HG02763 (cell line): ENCODE data around the gene CNPY2.
"Not testable (repeated sequence)": the region's sequence is repeated elsewhere in the genome, so short reads cannot be mapped to it uniquely, and the experiment has no call there.

ENCODE experiments used
- ATAC-seq: cut with Tn5 transposase; IDR thresholded peaks from one replicate; pipeline ENCODE4 v1.9.1; 2021; ENCODE audit warnings: mild to moderate bottlenecking, moderate library complexity; ENCODE audit not compliant: unreplicated experiment

Gene CNPY2

GRCh38 chr12:56299308-56299852 is 16.4 kb downstream of the CNPY2 start:
- ATAC-seq = no peak

DNA sequence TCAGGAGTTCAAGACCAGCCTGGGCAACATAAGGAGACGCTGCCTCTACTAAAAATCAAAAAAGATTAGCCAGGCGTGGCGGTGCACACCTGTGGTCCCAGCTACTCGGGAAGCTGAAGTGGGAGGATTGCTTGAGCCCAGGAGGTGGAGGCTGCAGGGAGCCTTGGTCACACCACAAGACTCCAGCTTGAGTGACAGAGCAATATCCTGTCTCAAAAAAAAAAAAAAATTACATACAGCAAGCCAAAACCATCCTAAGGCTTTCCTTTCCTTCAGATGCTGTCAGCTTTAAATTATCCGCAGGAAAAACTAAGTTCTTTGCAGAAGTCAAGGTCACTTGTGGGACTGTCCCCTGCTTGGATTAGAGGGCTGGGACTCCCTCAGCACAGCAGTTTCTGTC is 17.0 kb downstream of the CNPY2 start:
- ATAC-seq = no peak

- ATAC-seq = no peak
These were observed 18.4 kb downstream of the CNPY2 start for GRCh38 chr12:56297400-56297799.

DNA sequence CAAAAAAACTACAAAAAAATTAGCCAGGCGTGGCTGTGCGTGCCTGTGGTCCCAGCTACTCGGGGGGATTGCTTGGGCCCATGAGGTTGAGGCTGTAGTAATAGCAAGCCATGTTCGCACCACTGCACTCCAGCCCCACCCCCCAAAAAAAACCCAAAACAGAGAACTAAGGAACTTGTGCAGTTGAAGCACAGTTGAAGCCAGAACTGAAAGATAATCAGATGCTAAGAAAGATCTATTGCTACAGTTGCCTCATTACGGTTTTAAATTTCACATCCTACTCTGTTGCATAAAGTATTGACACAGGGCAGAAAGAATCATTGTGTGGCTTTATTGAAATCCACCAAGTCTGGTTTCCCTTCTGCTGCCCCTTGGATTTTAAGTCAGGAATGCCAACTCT is 19.5 kb downstream of the CNPY2 start:
- no peak for ATAC-seq

- ATAC-seq = no peak
These were observed 22.0 kb downstream of the CNPY2 start for GRCh38 chr12:56293795-56294194.

GRCh38 chr12:56288705-56289387 is 26.9 kb downstream of the CNPY2 start:
- ATAC-seq = no peak

- no peak for ATAC-seq
These were observed 29.6 kb downstream of the CNPY2 start for GRCh38 chr12:56286044-56286830.

GRCh38 chr12:56284263-56284662 is 31.5 kb downstream of the CNPY2 start:
- ATAC-seq = not testable (repeated sequence)

GRCh38 chr12:56282579-56282978 is 33.2 kb downstream of the CNPY2 start:
- ATAC-seq = no peak

- no peak for ATAC-seq
These were observed 33.8 kb downstream of the CNPY2 start for GRCh38 chr12:56282030-56282429.

DNA sequence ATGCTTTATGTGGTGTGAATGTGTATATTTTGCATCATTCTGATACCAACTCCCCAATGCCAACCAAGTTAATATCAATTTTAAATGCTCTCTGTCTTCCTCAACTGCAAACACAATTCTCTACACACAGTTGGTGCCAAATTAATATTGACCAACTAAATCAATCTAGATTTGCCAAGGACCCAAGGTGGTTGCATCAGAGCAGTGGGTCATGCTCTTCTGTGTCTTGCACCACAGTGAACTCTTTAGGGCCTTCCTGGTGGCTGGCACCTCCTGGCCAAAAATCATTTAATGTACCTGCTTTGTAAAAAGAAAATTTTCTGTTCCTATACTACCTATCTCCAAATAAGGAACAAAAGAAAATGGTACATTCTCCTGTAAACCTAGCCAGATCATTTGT is 34.9 kb downstream of the CNPY2 start:
- ATAC-seq = no peak

- ATAC-seq = no peak
These were observed 36.9 kb downstream of the CNPY2 start for GRCh38 chr12:56278905-56279304.

DNA sequence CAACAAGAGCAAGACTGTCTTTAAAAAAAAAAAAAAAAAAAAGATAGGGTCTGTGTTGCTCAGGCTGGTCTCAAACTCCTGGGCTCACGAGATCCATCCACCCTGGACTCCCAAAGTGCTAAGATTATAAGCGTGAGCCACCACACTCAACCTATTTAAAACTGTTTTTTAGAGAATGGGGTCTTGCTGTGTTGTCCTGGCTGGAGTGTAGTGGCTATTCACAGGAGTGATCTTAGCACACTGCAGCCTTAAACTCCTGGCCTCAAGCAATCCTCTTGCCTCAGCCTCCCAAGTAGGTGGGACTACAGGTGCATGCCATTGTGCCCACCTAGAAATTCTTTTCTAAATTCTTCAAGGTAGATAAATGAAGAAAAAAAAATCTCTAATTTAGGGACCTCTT is 41.5 kb downstream of the CNPY2 start:
- ATAC-seq = no peak

DNA sequence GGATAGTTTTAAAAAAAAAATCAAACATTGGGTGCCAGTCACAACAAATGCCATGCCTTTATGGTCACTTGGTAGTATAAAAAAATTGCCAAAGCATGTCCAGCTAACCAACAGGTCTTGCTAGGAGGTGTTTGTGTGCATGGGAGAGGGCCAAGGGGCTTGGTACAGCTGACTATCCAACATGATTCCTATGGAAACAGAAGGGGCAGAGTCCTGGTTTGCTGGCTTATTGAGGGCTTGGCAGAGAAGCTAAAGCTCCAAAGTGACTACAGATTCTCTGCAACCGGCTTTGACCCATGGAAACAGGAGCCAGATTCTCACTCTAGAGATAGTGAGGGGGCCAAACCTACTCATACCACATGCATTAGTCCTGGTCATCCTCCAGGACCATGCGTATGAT is 43.3 kb downstream of the CNPY2 start:
- not testable (repeated sequence) for ATAC-seq

DNA sequence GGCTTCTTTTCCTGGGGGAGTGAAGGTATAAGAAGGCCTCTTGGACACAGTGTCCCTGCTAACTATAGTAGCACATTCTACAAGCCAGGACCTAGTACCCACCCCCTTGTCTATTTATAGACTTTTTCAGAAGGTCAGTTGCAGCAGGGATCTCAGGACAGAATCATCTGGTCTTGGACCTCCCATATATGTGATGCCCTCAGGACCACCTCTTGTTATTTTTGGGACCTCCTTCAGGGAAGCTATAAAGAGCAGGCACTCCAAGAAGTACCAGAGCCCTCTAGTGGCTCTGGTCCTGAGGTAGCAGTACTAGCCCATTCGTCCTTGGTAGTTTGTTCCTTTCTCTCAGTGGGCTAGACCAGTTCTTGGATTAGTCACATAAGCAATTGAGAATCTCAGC is 44.8 kb downstream of the CNPY2 start:
- no peak for ATAC-seq

- ATAC-seq = peak; percentile 1
These were observed 48.2 kb downstream of the CNPY2 start for GRCh38 chr12:56267443-56268071.

DNA sequence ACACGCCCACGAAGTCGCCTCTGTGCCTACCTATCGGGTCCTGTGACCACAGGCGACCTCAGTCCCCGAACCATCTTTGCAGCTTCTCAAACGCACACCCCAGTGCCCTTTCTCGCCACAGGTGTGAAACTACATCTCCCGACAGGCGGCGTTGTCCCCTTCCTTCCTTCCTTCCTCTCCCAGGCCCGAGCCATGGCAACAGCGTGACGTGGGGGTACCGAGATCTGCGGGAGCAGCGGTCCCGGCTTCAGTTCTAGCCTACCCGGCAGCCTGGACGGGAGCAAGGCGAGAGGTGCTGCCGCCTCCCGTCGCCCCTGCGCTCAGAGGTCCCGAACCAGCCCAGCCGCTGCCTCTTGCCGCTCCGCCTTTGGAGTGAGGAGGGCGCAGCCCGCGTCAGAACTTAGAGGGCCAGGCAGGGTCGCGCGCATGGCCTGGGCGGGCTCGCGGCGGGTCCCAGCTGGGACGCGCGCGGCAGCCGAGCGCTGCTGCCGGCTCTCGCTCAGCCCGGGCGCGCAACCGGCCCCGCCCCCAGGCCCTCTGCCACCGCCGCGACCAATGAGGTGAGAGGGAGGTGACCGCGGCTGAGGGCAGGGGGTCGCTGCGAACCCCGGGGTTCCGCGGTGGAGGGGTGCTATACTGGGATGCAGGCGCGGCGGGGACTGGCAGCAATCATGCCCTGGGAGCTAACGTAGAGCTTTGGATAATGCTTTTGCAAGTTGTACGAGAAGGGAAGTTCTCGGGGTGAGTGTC is 48.9 kb downstream of the CNPY2 start, which contains the start of gene COQ10A:
TSS of gene COQ10A (plus strand) at position 250 of the 750 bp plus-strand sequence. CDS start at position 427, 177 bp downstream.
- ATAC-seq = peak; percentile 87

- ATAC-seq = not testable (repeated sequence)
These were observed 49.6 kb downstream of the CNPY2 start for GRCh38 chr12:56266068-56266692.

- not testable (repeated sequence) for ATAC-seq
These were observed 52.8 kb downstream of the CNPY2 start for GRCh38 chr12:56262955-56263354.

GRCh38 chr12:56261503-56262232 is 54.1 kb downstream of the CNPY2 start:
- ATAC-seq = no peak
